CD14-positive monocyte (primary cell): ENCODE results near the gene EGFLAM. TPM values are rescaled to one million over a fixed set of nuclear protein-coding genes. Genes with fewer than 3 reads are reported as not detected.

Experiments
- DNase-seq, 3 donors: peaks; one replicate each; pipeline ENCODE4 v3.0.0-alpha.2; 2011 to 2022
- H2AFZ ChIP-seq: 2 replicates; pipeline ENCODE4 v1.6.0; 2012; ENCODE audit warnings: mild to moderate bottlenecking, low read depth, low read length, inconsistent platforms; ENCODE audit not compliant: insufficient read depth, poor library complexity, severe bottlenecking
- H3K27ac ChIP-seq, 2 donors: 1 replicate in 1 of 2; 2 replicates in 1 of 2; pipeline ENCODE4 v1.5.1; 2012 to 2013; ENCODE audit warnings: low read length in 2 of 2, control low read depth in 1 of 2, inconsistent platforms in 1 of 2, low read depth in 1 of 2, mild to moderate bottlenecking in 1 of 2
- H3K27me3 ChIP-seq, 2 donors: one replicate each; pipeline versions ENCODE4 v1.6.0 to v1.6.1; 2011 to 2013; ENCODE audit warnings: low read length in 2 of 2; ENCODE audit not compliant: control insufficient read depth in 2 of 2, insufficient read depth in 2 of 2
- H3K36me3 ChIP-seq, 2 donors: replicated peaks in 1 of 2; 1 replicate in 1 of 2; 2 replicates in 1 of 2; pipeline versions ENCODE4 v1.5.1 to v1.6.1; 2012 to 2013; ENCODE audit warnings: low read length in 2 of 2, control low read depth in 1 of 2, inconsistent platforms in 1 of 2, mild to moderate bottlenecking in 1 of 2; ENCODE audit not compliant: insufficient read depth in 2 of 2, control insufficient read depth in 1 of 2
- H3K4me1 ChIP-seq, 2 donors: 1 replicate in 1 of 2; 2 replicates in 1 of 2; pipeline versions ENCODE4 v1.5.1 to v1.6.1; 2012 to 2013; ENCODE audit warnings: low read length in 2 of 2, control low read depth in 1 of 2, inconsistent platforms in 1 of 2, mild to moderate bottlenecking in 1 of 2, moderate library complexity in 1 of 2; ENCODE audit not compliant: insufficient read depth in 2 of 2, control insufficient read depth in 1 of 2
- H3K4me2 ChIP-seq: replicated peaks from 2 replicates; pipeline ENCODE3; 2012; ENCODE audit warnings: low read length, moderate library complexity, mild to moderate bottlenecking; ENCODE audit not compliant: poor library complexity, severe bottlenecking; ENCODE audit errors: extremely low read depth
- H3K4me3 ChIP-seq, 3 experiments: fragments of 200-600 bp in 1 of 3; sonication (generic) in 1 of 3; replicated peaks in 1 of 3; 1 replicate in 2 of 3; 2 replicates in 1 of 3; pipeline ENCODE4 v1.5.1; 2011 to 2013; ENCODE audit warnings: low read length in 3 of 3, mild to moderate bottlenecking in 3 of 3, control low read depth in 2 of 3, low read depth in 2 of 3, inconsistent platforms in 1 of 3, moderate library complexity in 1 of 3
- H3K79me2 ChIP-seq: 2 replicates; pipeline ENCODE4 v1.6.0; 2012; ENCODE audit warnings: mild to moderate bottlenecking, control low read depth, inconsistent platforms, low read length, moderate library complexity; ENCODE audit not compliant: insufficient read depth
- H3K9ac ChIP-seq: 2 replicates; pipeline ENCODE4 v1.6.0; 2017; ENCODE audit warnings: low read length, mild to moderate bottlenecking; ENCODE audit not compliant: insufficient read depth, poor library complexity, severe bottlenecking
- H3K9me3 ChIP-seq, 2 donors: replicated peaks in 1 of 2; 1 replicate in 1 of 2; 2 replicates in 1 of 2; pipeline versions ENCODE4 v1.5.1 to v1.6.1; 2012 to 2013; ENCODE audit warnings: low read length in 2 of 2, control low read depth in 1 of 2; ENCODE audit not compliant: control insufficient read depth in 1 of 2, insufficient read depth in 1 of 2
- H4K20me1 ChIP-seq: 2 replicates; pipeline ENCODE4 v1.6.0; 2012; ENCODE audit warnings: mild to moderate bottlenecking, low read length, control low read depth, moderate library complexity; ENCODE audit not compliant: insufficient read depth
- H3K27ac Mint-ChIP-seq, 7 donors: one replicate each; pipeline ENCODE4 v1.8.0; 2020; ENCODE audit warnings: mild to moderate bottlenecking in 7 of 7, mixed read lengths in 7 of 7, moderate library complexity in 6 of 7, inconsistent platforms in 2 of 7
- H3K27me3 Mint-ChIP-seq, 3 donors: one replicate each; pipeline ENCODE4 v1.8.0; 2021 to 2022; ENCODE audit warnings: low read depth in 3 of 3, mild to moderate bottlenecking in 3 of 3, mixed read lengths in 3 of 3, moderate library complexity in 3 of 3, inconsistent platforms in 1 of 3
- H3K36me3 Mint-ChIP-seq, 2 donors: one replicate each; pipeline ENCODE4 v1.8.0; 2020; ENCODE audit warnings: mixed read lengths in 2 of 2, inconsistent platforms in 1 of 2, mild to moderate bottlenecking in 1 of 2
- H3K4me1 Mint-ChIP-seq: one replicate; pipeline ENCODE4 v1.8.0; 2020; ENCODE audit warnings: mild to moderate bottlenecking, mixed read lengths
- H3K4me3 Mint-ChIP-seq, 2 donors: one replicate each; pipeline ENCODE4 v1.8.0; 2020; ENCODE audit warnings: mild to moderate bottlenecking in 2 of 2, mixed read lengths in 2 of 2, moderate library complexity in 1 of 2
- H3K9me3 Mint-ChIP-seq, 7 donors: one replicate each; pipeline ENCODE4 v1.8.0; 2020 to 2022; ENCODE audit warnings: mixed read lengths in 7 of 7, mild to moderate bottlenecking in 6 of 7, moderate library complexity in 6 of 7, inconsistent platforms in 2 of 7
- WGBS: methylation state at CpG from one replicate; pipeline ENCODE4 v1.1.5; 2013; ENCODE audit warnings: missing lambda C conversion rate; ENCODE audit not compliant: insufficient coverage; 5-methylcytosine and 5-hydroxymethylcytosine counted together
- intact Hi-C, 2 donors: fragments of 100-400 bp; cut with micrococcal nuclease; formaldehyde crosslinking; loops; one replicate each; pipeline versions ENCODE4 v1.15.0 to v1.15.1; 2023
- polyA plus RNA-seq, 3 donors: library from polyadenylated mRNA; depleted of rRNA in 1 of 3; unstranded in 2 of 3; stranded (reverse) in 1 of 3; fragments of 300-500 nt in 2 of 3; fragments of >200 nt in 1 of 3; fragmentation: Illumina TruSeq in 2 of 3; gene quantifications; 1 replicate in 2 of 3; 2 replicates in 1 of 3; pipeline ENCODE4 v1.2.3, GENCODE V29; 2012 to 2021
- TF ChIP-seq, protein P1 (sequence below): fragments of 200-600 bp; IDR thresholded peaks from one replicate; pipeline ENCODE4 v1.8.0; 2022; ENCODE audit warnings: antibody characterized with exemption, mild to moderate bottlenecking

EGFLAM gene
- polyA plus RNA-seq, 3 donors: not detected

DNA sequence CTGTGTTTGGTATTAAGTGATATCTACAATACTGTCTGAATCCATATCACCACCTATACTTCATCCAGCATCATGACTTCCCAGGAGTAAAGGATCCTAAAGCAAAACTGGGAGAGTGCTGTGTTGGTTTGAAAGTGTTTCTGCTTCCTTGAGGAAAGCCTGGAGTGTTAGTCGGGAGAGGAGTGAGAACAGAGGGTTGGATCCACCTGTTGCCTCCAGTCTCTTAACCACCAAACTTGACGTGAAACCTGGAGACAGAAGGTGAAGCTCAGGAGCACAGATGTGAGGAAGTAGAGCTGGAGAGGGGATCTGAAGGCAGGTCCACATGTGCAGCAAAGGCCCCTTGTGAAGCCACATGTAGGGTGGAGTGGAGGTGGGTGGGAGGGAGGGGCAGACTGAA is 88.2 kb downstream of the EGFLAM start:
- Mint-ChIP-seq H3K27ac (no peak overlapping the region), H3K9me3 (peaks cover 0 to 10% (median 0%) of the 10 kb centered on the region in 7 donors), H3K4me1 (no peaks in the 10 kb centered on the region), H3K4me3 (no peak overlapping the region), H3K27me3 (peaks cover 3 to 7% (median 3%) of the 10 kb centered on the region in 3 donors), H3K36me3 (no peaks in the 10 kb centered on the region)
- Histone ChIP-seq H3K4me1 (no peaks in the 10 kb centered on the region), H3K4me3 (no peak overlapping the region), H3K9me3 (no peaks in the 10 kb centered on the region), H3K27me3 (no peaks in the 10 kb centered on the region), H3K9ac (no peak overlapping the region), H2AFZ (no peak overlapping the region), H3K79me2 (no peaks in the 10 kb centered on the region), H3K27ac (no peak overlapping the region), H4K20me1 (no peaks in the 10 kb centered on the region), H3K36me3 (no peaks in the 10 kb centered on the region), H3K4me2 (no peak overlapping the region)
- TF ChIP-seq, protein P1, sequence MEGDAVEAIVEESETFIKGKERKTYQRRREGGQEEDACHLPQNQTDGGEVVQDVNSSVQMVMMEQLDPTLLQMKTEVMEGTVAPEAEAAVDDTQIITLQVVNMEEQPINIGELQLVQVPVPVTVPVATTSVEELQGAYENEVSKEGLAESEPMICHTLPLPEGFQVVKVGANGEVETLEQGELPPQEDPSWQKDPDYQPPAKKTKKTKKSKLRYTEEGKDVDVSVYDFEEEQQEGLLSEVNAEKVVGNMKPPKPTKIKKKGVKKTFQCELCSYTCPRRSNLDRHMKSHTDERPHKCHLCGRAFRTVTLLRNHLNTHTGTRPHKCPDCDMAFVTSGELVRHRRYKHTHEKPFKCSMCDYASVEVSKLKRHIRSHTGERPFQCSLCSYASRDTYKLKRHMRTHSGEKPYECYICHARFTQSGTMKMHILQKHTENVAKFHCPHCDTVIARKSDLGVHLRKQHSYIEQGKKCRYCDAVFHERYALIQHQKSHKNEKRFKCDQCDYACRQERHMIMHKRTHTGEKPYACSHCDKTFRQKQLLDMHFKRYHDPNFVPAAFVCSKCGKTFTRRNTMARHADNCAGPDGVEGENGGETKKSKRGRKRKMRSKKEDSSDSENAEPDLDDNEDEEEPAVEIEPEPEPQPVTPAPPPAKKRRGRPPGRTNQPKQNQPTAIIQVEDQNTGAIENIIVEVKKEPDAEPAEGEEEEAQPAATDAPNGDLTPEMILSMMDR: no peak
- WGBS: no CpG with 5 or more reads among the region's 2 CpGs
- DNase-seq: no peak
- intact Hi-C loops: no loop called here

DNA sequence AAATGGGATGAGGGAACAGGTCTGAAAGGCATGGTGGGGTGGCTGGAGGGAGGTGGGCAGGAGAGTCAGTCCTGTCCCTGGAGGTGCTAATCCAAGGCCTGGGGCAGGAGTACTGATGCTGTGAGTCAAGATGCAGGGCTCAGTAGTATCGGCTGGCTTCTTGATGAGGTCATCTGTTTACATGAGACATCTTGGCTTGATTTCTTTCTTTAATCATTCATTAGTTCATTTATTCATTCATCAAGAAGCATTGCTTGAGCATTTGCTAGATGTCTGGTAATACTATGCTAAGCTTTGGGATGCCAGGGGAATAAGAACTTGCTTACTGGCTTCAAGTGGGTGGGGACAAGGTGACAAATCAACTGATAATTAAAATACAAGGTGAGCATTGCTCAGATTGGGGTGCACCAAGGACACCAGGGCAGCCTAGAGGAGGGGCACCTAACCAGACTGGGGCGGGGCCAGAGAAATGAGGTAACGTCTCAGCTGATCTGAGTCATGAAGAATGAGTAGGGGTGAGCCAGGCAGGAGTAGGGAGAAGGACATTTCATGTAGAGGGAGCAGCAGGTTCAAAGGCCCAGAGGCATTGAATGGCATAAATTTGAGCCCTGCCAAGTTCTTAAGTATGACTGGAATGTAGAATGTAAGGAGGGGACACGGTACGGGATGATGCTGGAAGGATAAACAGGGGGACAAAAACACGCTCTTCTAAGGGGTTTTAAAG is 88.8 kb downstream of the EGFLAM start:
- H3K79me2 ChIP-seq: no peaks in the 10 kb centered on the region
- H3K4me1 ChIP-seq: no peaks in the 10 kb centered on the region
- no peaks in the 10 kb centered on the region for H3K4me1 Mint-ChIP-seq
- no peaks in the 10 kb centered on the region for H3K27me3 ChIP-seq
- H3K4me3 ChIP-seq: no peak overlapping the region
- no peaks in the 10 kb centered on the region for H3K36me3 ChIP-seq
- intact Hi-C loops: no loop called here
- no peaks in the 10 kb centered on the region for H3K9me3 ChIP-seq
- H3K9me3 Mint-ChIP-seq: peaks cover 0 to 13% (median 0%) of the 10 kb centered on the region in 7 donors
- peaks cover 3 to 7% (median 3%) of the 10 kb centered on the region in 3 donors for H3K27me3 Mint-ChIP-seq
- no peak overlapping the region for H3K4me3 Mint-ChIP-seq
- no peak overlapping the region for H3K27ac ChIP-seq
- no peak overlapping the region for H3K4me2 ChIP-seq
- no peak overlapping the region for H2AFZ ChIP-seq
- no peaks in the 10 kb centered on the region for H3K36me3 Mint-ChIP-seq
- no peak overlapping the region for H3K27ac Mint-ChIP-seq
- DNase-seq: no peak
- no peaks in the 10 kb centered on the region for H4K20me1 ChIP-seq
- 99% methylated on average over 5 of the region's 6 CpGs for WGBS
- no peak overlapping the region for H3K9ac ChIP-seq
- TF ChIP-seq, protein P1: no peak
